HepG2 (cell line): ENCODE measurements around the gene GNL1. TPM values are rescaled to one million over a fixed set of nuclear protein-coding genes. Genes with fewer than 3 reads are reported as not detected.

Source experiments
- AGO2 ChIP-seq: fragments of 200-400 bp; formaldehyde crosslinking; optimal IDR thresholded peaks from 2 replicates; pipeline ENCODE3; 2017; ENCODE audit warnings: mild to moderate bottlenecking, low read depth, low read length, moderate library complexity
- AHR ChIP-seq: IDR thresholded peaks from 2 replicates; pipeline ENCODE4 v1.6.1; 2018; ENCODE audit warnings: missing genetic modification reagents, missing compliant biosample characterization
- KLF9 ChIP-seq: IDR thresholded peaks from 2 replicates; pipeline ENCODE4 v1.6.1; 2016; ENCODE audit warnings: low read depth
- NR2F6 ChIP-seq, 2 experiments: IDR thresholded peaks; 2 replicates each; pipeline ENCODE4 v1.6.1; 2016; ENCODE audit warnings: antibody characterized with exemption in 1 of 2, mild to moderate bottlenecking in 1 of 2
- POLR2G ChIP-seq: fragments of 200-400 bp; formaldehyde crosslinking; IDR thresholded peaks from 2 replicates; pipeline ENCODE4 v1.6.1; 2018; ENCODE audit warnings: mild to moderate bottlenecking, low read depth, low read length, moderate library complexity
- SALL2 ChIP-seq: sonication (generic); formaldehyde crosslinking; IDR thresholded peaks from 2 replicates; pipeline ENCODE4 v1.8.1; 2023; ENCODE audit warnings: mild to moderate bottlenecking, missing genetic modification reagents, inconsistent platforms
- SOX5 ChIP-seq: IDR thresholded peaks from 2 replicates; pipeline ENCODE4 v1.6.1; 2016; ENCODE audit warnings: borderline replicate concordance
- SPEN ChIP-seq: sonication (generic); formaldehyde crosslinking; IDR thresholded peaks from 2 replicates; pipeline ENCODE4 v1.5.1; 2020; ENCODE audit warnings: low read depth, mild to moderate bottlenecking, missing genetic modification reagents
- TP53 ChIP-seq: sonication (generic); formaldehyde crosslinking; conservative IDR thresholded peaks from 2 replicates; pipeline ENCODE4 v1.4.0; 2020; ENCODE audit warnings: missing genetic modification reagents
- ZNF10 ChIP-seq: sonication (generic); formaldehyde crosslinking; IDR thresholded peaks from 2 replicates; pipeline ENCODE4 v1.4.0; 2020; ENCODE audit warnings: mild to moderate bottlenecking, low read depth, missing genetic modification reagents, borderline replicate concordance
- ZNF451 ChIP-seq: sonication (generic); formaldehyde crosslinking; IDR thresholded peaks from 2 replicates; pipeline ENCODE4 v1.5.0; 2020; ENCODE audit warnings: mild to moderate bottlenecking, missing genetic modification reagents
- ZNF512B ChIP-seq: sonication (generic); formaldehyde crosslinking; IDR thresholded peaks from 2 replicates; pipeline ENCODE4 v1.5.1; 2020; ENCODE audit warnings: missing genetic modification reagents, mild to moderate bottlenecking, borderline replicate concordance
- ZNF556 ChIP-seq: sonication (generic); formaldehyde crosslinking; IDR thresholded peaks from 2 replicates; pipeline ENCODE4 v1.4.0; 2020; ENCODE audit warnings: mild to moderate bottlenecking, missing genetic modification reagents, borderline replicate concordance
- ZNF557 ChIP-seq: sonication (generic); formaldehyde crosslinking; IDR thresholded peaks from 2 replicates; pipeline ENCODE4 v1.4.0; 2020; ENCODE audit warnings: missing genetic modification reagents
- ZNF563 ChIP-seq: sonication (generic); formaldehyde crosslinking; IDR thresholded peaks from 2 replicates; pipeline ENCODE4 v1.8.0; 2022; ENCODE audit warnings: mild to moderate bottlenecking, moderate library complexity, missing genetic modification reagents
- ZNF589 ChIP-seq: sonication (generic); formaldehyde crosslinking; conservative IDR thresholded peaks from 2 replicates; pipeline ENCODE4 v1.8.0; 2022; ENCODE audit warnings: mild to moderate bottlenecking, moderate library complexity, missing genetic modification reagents
- ZNF615 ChIP-seq: sonication (generic); formaldehyde crosslinking; IDR thresholded peaks from 2 replicates; pipeline ENCODE4 v1.5.0; 2020; ENCODE audit warnings: mild to moderate bottlenecking, missing genetic modification reagents, borderline replicate concordance
- ZNF652 ChIP-seq: IDR thresholded peaks from 2 replicates; pipeline ENCODE4 v1.6.1; 2016; ENCODE audit warnings: low read depth, borderline replicate concordance
- ZNF670 ChIP-seq: sonication (generic); formaldehyde crosslinking; IDR thresholded peaks from 2 replicates; pipeline ENCODE4 v1.8.0; 2022; ENCODE audit warnings: mild to moderate bottlenecking, missing genetic modification reagents, borderline replicate concordance
- polyA plus RNA-seq, 8 experiments: library from polyadenylated mRNA; depleted of rRNA in 3 of 8; stranded (reverse) in 7 of 8; unstranded in 1 of 8; fragments of >200 nt; fragmentation: Illumina TruSeq in 4 of 8; extraction: Trizol in 4 of 8; gene quantifications; 2 replicates each; pipeline versions ENCODE4 v1.2.1 to v1.2.3, GENCODE V29; 2011 to 2016; ENCODE audit warnings: low read depth in 4 of 8, missing spikeins in 1 of 8, mixed read lengths in 1 of 8; ENCODE audit not compliant: insufficient read depth in 1 of 8
- total RNA-seq, 5 experiments: library from RNA; depleted of rRNA; stranded (reverse); fragments of >200 nt; fragmentation: Illumina TruSeq; extraction: Trizol; gene quantifications; 2 replicates each; pipeline ENCODE4 v1.2.3, GENCODE V29; 2016; ENCODE audit warnings: low read depth in 1 of 5
- TF ChIP-seq, protein P1 (sequence below): sonication (generic); formaldehyde crosslinking; IDR thresholded peaks from 2 replicates; pipeline ENCODE4 v1.8.1; 2022; ENCODE audit warnings: mild to moderate bottlenecking, missing genetic modification reagents
- TF ChIP-seq, protein P2 (sequence below): sonication (generic); formaldehyde crosslinking; IDR thresholded peaks from 2 replicates; pipeline ENCODE4 v1.9.0; 2021; ENCODE audit warnings: missing genetic modification reagents, mild to moderate bottlenecking, borderline replicate concordance
- TF ChIP-seq, protein P3 (sequence below): IDR thresholded peaks from 2 replicates; pipeline ENCODE4 v1.6.1; 2016; ENCODE audit warnings: low read depth, borderline replicate concordance
- TF ChIP-seq, protein P4 (sequence below): sonication (generic); formaldehyde crosslinking; IDR thresholded peaks from 2 replicates; pipeline ENCODE4 v1.8.0; 2022; ENCODE audit warnings: mild to moderate bottlenecking, missing genetic modification reagents, moderate library complexity

The GNL1 gene
- total and polyA plus RNA-seq, 2 of the 13 experiments (the other 11 are each of a cell fraction or from before 2014, with no cell fraction given), result 35.0 to 55.6 TPM

GRCh38 chr6:30571075-30571761, 14.9 kb upstream of the GNL1 start, which contains the start of gene ABCF1 (continued):
- TF ChIP-seq ZNF557 (CRISPR knock-in tag), result peak; percentile 96
- TF ChIP-seq ZNF451 (CRISPR knock-in tag), result peak; percentile 96
- 0 out of 2 replicates have a peak, but pooled peaks have one; percentile 49 for TF ChIP-seq ZNF512B
- TF ChIP-seq ZNF589 (CRISPR knock-in tag), result peak; percentile 86
- peak; percentile 87 for TF ChIP-seq ZNF670 (CRISPR knock-in tag)
- TF ChIP-seq KLF9 (CRISPR knock-in tag), result peak; percentile 98
- TF ChIP-seq ZNF556 (CRISPR knock-in tag), result peak; percentile 97
- TF ChIP-seq ZNF10, result no peak
- TF ChIP-seq SPEN (CRISPR knock-in tag), result peak; percentile 96
- TF ChIP-seq, protein P1, sequence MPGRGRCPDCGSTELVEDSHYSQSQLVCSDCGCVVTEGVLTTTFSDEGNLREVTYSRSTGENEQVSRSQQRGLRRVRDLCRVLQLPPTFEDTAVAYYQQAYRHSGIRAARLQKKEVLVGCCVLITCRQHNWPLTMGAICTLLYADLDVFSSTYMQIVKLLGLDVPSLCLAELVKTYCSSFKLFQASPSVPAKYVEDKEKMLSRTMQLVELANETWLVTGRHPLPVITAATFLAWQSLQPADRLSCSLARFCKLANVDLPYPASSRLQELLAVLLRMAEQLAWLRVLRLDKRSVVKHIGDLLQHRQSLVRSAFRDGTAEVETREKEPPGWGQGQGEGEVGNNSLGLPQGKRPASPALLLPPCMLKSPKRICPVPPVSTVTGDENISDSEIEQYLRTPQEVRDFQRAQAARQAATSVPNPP, result no peak
- TF ChIP-seq SALL2, result peak; percentile 90
- TF ChIP-seq TP53 (CRISPR knock-in tag), result peak; percentile 89; the same call in 1 of the 2 replicates
- no peak for TF ChIP-seq AGO2
- TF ChIP-seq SOX5 (CRISPR knock-in tag), result peak; percentile 90
- TF ChIP-seq AHR (CRISPR knock-in tag), result peak; percentile 98
- TF ChIP-seq, protein P2, sequence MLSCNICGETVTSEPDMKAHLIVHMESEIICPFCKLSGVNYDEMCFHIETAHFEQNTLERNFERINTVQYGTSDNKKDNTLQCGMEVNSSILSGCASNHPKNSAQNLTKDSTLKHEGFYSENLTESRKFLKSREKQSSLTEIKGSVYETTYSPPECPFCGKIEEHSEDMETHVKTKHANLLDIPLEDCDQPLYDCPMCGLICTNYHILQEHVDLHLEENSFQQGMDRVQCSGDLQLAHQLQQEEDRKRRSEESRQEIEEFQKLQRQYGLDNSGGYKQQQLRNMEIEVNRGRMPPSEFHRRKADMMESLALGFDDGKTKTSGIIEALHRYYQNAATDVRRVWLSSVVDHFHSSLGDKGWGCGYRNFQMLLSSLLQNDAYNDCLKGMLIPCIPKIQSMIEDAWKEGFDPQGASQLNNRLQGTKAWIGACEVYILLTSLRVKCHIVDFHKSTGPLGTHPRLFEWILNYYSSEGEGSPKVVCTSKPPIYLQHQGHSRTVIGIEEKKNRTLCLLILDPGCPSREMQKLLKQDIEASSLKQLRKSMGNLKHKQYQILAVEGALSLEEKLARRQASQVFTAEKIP (CRISPR knock-in tag), result no peak
- TF ChIP-seq, protein P3, sequence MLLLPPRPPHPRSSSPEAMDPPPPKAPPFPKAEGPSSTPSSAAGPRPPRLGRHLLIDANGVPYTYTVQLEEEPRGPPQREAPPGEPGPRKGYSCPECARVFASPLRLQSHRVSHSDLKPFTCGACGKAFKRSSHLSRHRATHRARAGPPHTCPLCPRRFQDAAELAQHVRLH (CRISPR knock-in tag), result peak; percentile 100
- 0 out of 2 replicates have a peak, but pooled peaks have one; percentile 46 for TF ChIP-seq ZNF652 (CRISPR knock-in tag)
- TF ChIP-seq, protein P4, sequence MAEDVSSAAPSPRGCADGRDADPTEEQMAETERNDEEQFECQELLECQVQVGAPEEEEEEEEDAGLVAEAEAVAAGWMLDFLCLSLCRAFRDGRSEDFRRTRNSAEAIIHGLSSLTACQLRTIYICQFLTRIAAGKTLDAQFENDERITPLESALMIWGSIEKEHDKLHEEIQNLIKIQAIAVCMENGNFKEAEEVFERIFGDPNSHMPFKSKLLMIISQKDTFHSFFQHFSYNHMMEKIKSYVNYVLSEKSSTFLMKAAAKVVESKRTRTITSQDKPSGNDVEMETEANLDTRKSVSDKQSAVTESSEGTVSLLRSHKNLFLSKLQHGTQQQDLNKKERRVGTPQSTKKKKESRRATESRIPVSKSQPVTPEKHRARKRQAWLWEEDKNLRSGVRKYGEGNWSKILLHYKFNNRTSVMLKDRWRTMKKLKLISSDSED, result no peak
- peak; percentile 74; the same call in 1 of the 2 replicates for TF ChIP-seq ZNF563 (CRISPR knock-in tag)
- peak; percentile 98 for TF ChIP-seq POLR2G
- no peak; the same call in 1 of the 2 replicates for TF ChIP-seq NR2F6 (IDR thresholded peaks at IDR 0.05)
- peak; percentile 74 for TF ChIP-seq NR2F6 (CRISPR knock-in tag; IDR thresholded peaks at IDR 0.05)
- TF ChIP-seq ZNF615 (CRISPR knock-in tag), result peak; percentile 89; the same call in 1 of the 2 replicates
